ENCODE results near the gene TRAF2. TPM values are rescaled to one million over a fixed set of nuclear protein-coding genes. Genes with fewer than 3 reads are reported as not detected.

The TRAF2 gene
- total and polyA plus RNA-seq, 4 donors = 4.7 to 14.9 (median 6.8) TPM

DNA sequence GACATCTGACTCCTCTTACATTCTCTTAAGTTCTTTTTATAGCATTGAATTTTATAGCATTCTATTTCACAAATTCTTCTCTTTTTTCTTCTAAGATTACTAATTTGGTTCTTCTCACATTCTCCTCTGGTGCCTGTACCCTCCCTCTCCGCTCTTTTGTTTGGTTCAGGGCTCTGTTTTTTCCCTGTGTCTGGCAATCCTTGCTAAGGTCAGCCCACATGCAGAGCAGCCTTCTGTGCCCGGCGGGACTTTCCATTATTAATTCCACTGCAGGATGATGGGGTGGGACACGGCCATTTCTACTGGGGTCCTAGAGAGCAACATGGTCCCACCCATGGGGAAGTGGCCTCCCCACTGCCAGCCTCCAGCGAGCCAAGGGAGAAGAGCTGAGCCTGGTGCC lies 9.8 kb upstream of the TRAF2 start:
- TF ChIP-seq, protein P1, sequence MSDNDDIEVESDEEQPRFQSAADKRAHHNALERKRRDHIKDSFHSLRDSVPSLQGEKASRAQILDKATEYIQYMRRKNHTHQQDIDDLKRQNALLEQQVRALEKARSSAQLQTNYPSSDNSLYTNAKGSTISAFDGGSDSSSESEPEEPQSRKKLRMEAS (IDR thresholded peaks at IDR 0.05) = no peak
- TF ChIP-seq, protein P2, sequence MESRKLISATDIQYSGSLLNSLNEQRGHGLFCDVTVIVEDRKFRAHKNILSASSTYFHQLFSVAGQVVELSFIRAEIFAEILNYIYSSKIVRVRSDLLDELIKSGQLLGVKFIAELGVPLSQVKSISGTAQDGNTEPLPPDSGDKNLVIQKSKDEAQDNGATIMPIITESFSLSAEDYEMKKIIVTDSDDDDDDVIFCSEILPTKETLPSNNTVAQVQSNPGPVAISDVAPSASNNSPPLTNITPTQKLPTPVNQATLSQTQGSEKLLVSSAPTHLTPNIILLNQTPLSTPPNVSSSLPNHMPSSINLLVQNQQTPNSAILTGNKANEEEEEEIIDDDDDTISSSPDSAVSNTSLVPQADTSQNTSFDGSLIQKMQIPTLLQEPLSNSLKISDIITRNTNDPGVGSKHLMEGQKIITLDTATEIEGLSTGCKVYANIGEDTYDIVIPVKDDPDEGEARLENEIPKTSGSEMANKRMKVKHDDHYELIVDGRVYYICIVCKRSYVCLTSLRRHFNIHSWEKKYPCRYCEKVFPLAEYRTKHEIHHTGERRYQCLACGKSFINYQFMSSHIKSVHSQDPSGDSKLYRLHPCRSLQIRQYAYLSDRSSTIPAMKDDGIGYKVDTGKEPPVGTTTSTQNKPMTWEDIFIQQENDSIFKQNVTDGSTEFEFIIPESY (IDR thresholded peaks at IDR 0.05) = no peak
- no peak for TF ChIP-seq CTCF (IDR thresholded peaks at IDR 0.05; ENCODE audit: low read depth, low read length, missing input control)
- TF ChIP-seq RAD21 (IDR thresholded peaks at IDR 0.05) = no peak
- TF ChIP-seq SP1 (IDR thresholded peaks at IDR 0.05) = no peak
- TF ChIP-seq TAF1 (conservative IDR thresholded peaks at IDR 0.05) = no peak
- TF ChIP-seq NR2F2 (IDR thresholded peaks at IDR 0.05) = no peak
- TF ChIP-seq, protein P3, sequence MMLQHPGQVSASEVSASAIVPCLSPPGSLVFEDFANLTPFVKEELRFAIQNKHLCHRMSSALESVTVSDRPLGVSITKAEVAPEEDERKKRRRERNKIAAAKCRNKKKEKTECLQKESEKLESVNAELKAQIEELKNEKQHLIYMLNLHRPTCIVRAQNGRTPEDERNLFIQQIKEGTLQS (IDR thresholded peaks at IDR 0.05) = no peak
- no peak for TF ChIP-seq FOXA1 (IDR thresholded peaks at IDR 0.05)
- no peak for TF ChIP-seq JUND (IDR thresholded peaks at IDR 0.05)
- no peak for TF ChIP-seq HNF4G (IDR thresholded peaks at IDR 0.05)
- TF ChIP-seq EGR1 (IDR thresholded peaks at IDR 0.05; ENCODE audit: low read depth in 2 of 2) = no peak
- no peak for TF ChIP-seq REST (IDR thresholded peaks at IDR 0.05)
- TF ChIP-seq RXRA (IDR thresholded peaks at IDR 0.05) = no peak
- no peak for TF ChIP-seq FOXA2 (IDR thresholded peaks at IDR 0.05)
- TF ChIP-seq HNF4A (conservative IDR thresholded peaks at IDR 0.05) = no peak
- TF ChIP-seq GABPA (IDR thresholded peaks at IDR 0.05 in 1 of 2, conservative IDR thresholded peaks at IDR 0.05 in 1 of 2) = no peak
- 92% methylated on average over 5 of the region's 5 CpGs for WGBS
- no peaks in the 10 kb centered on the region for H3K9me3 ChIP-seq (ENCODE audit: control insufficient read depth in 4 of 4, low read length in 3 of 4)
- DNase-seq (ENCODE audit: low spot score) = no peak
- H3K4me1 ChIP-seq (ENCODE audit: control insufficient read depth in 4 of 4, insufficient read depth in 4 of 4, low read length in 3 of 4) = peaks cover 0 to 2% (median under 1%) of the 10 kb centered on the region in 4 donors
- H3K27me3 ChIP-seq (ENCODE audit: control insufficient read depth in 4 of 4, insufficient read depth in 4 of 4, low read length in 3 of 4) = no peaks in the 10 kb centered on the region
- H3K4me3 ChIP-seq (ENCODE audit: low read depth in 1 of 3, low read length in 3 of 3) = no peak overlapping the region
- no peak overlapping the region for H3K27ac ChIP-seq (ENCODE audit: low read depth in 1 of 2, low read length in 2 of 2)
- no peak overlapping the region for H3K9ac ChIP-seq (ENCODE audit: low read depth in 1 of 2, low read length in 2 of 2)
- no peaks in the 10 kb centered on the region for H3K36me3 ChIP-seq (ENCODE audit: control insufficient read depth in 4 of 4, insufficient read depth in 3 of 4, low read depth in 1 of 4, low read length in 3 of 4)

- DNase-seq (ENCODE audit: low spot score) = no peak
- no peak overlapping the region for H3K4me3 ChIP-seq (ENCODE audit: low read depth in 1 of 3, low read length in 3 of 3)
- H3K36me3 ChIP-seq (ENCODE audit: control insufficient read depth in 4 of 4, insufficient read depth in 3 of 4, low read depth in 1 of 4, low read length in 3 of 4) = no peaks in the 10 kb centered on the region
- H3K27me3 ChIP-seq (ENCODE audit: control insufficient read depth in 4 of 4, insufficient read depth in 4 of 4, low read length in 3 of 4) = no peaks in the 10 kb centered on the region
- no peak overlapping the region for H3K9ac ChIP-seq (ENCODE audit: low read depth in 1 of 2, low read length in 2 of 2)
- no peak overlapping the region for H3K27ac ChIP-seq (ENCODE audit: low read depth in 1 of 2, low read length in 2 of 2)
- 84% methylated on average over 11 of the region's 11 CpGs for WGBS
- H3K9me3 ChIP-seq (ENCODE audit: control insufficient read depth in 4 of 4, low read length in 3 of 4) = no peaks in the 10 kb centered on the region
- peaks cover 8 to 24% (median 14%) of the 10 kb centered on the region in 4 donors for H3K4me1 ChIP-seq (ENCODE audit: control insufficient read depth in 4 of 4, insufficient read depth in 4 of 4, low read length in 3 of 4)
- TF ChIP-seq, protein P1 (IDR thresholded peaks at IDR 0.05) = no peak
- no peak for TF ChIP-seq HNF4G (IDR thresholded peaks at IDR 0.05)
- TF ChIP-seq, protein P2 (IDR thresholded peaks at IDR 0.05) = no peak
- no peak for TF ChIP-seq FOXA1 (IDR thresholded peaks at IDR 0.05)
- TF ChIP-seq REST (IDR thresholded peaks at IDR 0.05) = no peak
- TF ChIP-seq FOXA2 (IDR thresholded peaks at IDR 0.05) = no peak
- TF ChIP-seq TAF1 (conservative IDR thresholded peaks at IDR 0.05) = no peak
- no peak for TF ChIP-seq JUND (IDR thresholded peaks at IDR 0.05)
- TF ChIP-seq HNF4A (conservative IDR thresholded peaks at IDR 0.05) = no peak
- TF ChIP-seq EGR1 (IDR thresholded peaks at IDR 0.05; ENCODE audit: low read depth in 2 of 2) = no peak
- no peak for TF ChIP-seq RXRA (IDR thresholded peaks at IDR 0.05)
Observed at GRCh38 chr9:136880651-136881050, 5.7 kb upstream of the TRAF2 start.
